Stimulated activated CD4-positive, alpha-beta T cell treated with anti-CD3 and anti-CD28 coated beads, Interleukin-2, amount 100 ng/mL, for 4 hours (primary cell): ENCODE data around the gene SELENOW.
"Not testable (repeated sequence)": the region's sequence is repeated elsewhere in the genome, so short reads cannot be mapped to it uniquely, and the experiment has no call there.

Source experiments
- DNase-seq: peaks from one replicate; pipeline ENCODE4 v3.0.0-alpha.2; 2020; ENCODE audit warnings: low read depth

SELENOW gene

DNA sequence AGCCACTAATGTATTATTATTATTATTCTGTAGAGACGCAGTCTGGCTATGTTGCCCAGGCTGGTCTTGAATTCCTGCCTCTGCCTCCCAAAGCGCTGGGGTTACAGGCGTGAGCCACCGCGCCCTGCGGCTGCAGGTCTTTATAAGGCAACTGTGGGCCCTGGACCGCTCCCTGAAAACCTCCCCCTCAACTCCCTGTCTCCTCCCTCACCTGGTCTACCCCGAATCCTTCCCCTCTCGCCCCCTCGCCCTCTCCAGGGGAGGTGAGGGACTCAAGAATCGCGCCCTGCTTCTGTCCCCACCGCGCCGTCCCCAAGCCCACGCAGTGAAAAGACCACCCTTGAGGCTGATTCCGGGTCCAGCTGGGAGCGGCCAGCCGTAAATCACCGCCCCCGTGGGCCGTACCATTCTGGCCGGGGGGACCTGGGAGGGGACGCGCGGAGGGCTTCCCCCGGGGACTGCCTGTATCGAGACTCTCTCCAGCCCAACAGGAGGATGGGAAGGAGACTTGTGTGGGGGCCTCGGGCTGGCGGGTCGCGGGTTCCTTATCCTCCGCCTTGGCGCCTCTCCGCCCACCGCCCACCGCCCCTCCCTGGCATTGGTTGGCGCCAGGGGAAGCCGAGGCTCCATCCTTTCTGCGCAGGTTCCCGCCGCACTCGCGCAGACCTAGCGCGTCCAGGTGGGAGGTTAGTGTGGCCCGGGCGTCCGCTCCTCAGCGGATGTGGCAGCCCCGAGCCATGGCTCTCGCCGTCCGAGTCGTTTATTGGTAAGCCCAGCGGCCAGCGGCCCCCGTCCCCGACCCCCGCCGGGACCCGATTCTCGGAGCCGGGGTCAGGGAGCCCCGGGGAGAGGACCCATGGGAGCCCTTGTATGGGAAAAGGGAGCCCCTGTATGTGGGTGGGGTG, at the start of gene SELENOW:
Gene SELENOW (plus strand): TSS at position 655 of the 905 bp plus-strand sequence. CDS start 83 bp downstream, at position 738.
- DNase-seq = peak; percentile 55

DNA sequence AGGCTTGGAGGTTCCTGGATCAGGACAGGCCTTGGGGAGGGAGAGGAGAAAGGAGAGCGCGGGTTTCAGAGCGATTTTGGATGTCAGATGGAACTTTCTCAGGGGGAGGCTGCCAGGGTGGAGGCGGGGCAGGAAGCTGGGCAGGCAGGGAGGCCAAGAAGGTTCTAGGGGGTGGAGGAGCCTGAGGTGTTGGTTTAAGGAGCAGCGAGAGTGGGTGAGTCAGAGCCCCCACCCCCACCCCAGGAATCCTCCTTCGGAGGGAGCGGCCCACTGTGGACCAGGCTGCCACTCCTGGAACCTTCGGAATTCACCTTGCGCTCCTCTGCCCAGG, 49.1 kb upstream of the SELENOW start:
- DNase-seq = peak; percentile 10

DNA sequence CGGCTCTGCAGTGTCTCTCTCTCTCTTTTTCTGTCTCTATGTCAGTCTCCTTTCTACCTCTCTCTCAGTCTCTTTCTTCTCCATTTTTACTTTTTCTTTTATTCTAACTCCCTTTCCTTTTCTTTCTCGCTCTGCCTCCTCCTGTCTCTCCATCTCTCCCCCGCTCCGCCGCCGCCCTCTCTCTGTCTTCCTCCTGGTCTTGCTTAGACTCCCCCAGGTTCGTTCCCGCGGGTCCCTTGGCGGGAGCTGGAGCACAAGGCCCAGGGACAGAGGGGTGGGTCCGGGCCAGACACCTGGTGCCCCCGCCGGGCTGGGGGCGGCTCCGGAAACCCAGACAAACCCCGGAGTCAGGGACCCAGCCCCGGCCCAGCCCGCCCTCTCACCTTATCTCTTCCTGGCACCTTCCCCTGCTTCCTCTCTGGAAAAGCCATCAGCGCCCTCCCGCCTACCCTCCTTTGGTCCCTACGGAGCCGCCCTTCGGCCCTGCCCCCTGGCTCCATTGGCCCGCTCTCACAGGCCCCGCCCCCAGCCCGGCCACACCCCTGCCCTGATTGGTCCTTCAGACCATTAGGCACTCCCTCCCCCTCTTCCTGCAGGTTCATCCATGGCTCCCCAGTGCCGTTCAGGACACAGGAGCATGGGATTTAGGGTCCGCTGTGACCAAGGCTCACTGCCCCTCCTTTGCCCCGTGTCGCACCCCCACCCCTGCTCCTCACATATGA, 48.5 kb upstream of the SELENOW start:
- no peak for DNase-seq

DNA sequence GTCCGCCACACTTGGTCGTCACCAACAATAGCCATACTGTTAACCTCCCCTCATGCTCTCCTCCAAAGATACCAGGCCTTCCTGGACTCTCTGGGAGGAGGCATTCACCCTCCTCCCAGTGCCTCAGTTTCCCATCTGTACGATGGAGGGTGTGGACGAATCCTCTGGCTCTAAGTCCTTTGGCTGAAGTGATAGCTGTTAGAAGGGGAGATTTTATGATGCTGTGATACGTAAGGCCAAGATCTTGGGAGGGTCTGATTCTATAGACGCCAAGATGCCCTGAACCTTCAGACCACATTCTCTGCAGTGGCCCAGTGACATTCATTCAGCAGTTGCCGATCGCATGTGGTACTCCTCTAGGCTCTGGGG, 48.0 kb upstream of the SELENOW start:
- no peak for DNase-seq

DNA sequence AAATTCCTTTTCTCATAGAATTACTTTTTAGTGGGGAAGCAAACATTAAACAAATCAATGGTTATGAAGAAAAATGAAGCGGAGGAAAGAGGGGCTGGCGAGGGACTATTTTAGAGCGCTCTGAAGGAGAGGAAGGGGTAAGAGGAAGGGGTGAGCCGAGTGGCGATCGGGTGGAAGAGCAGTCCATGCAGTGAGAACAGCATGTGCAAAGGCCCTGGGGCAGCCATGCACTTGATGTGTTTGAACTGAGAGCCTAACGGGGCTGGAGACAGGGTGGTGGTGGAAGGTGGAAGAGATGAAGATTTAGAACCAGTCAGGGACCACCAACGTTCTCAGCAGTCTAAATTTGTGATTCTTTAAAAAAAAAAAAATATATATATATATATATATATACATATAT, 47.6 kb upstream of the SELENOW start:
- DNase-seq = no peak

DNA sequence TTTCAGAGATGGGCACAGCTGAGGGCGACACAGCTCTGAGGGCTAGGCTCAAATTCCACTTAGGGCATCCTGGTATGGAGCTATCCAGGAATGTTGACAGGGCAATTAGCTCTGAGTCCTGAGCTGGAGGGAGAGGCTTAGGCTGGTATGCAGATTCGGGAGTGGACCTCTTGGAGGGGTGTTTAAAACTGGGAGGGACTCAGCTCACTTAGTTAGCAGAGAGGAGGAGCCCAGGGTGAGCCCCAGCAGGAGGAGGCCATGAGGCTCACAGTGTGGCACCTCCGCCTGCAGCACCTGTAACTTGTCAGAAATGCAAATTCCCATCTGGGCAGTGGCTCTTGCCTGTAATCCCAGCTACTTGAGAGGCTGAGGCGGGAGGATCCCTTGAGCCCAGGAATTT, 43.4 kb upstream of the SELENOW start:
- DNase-seq = no peak

DNA sequence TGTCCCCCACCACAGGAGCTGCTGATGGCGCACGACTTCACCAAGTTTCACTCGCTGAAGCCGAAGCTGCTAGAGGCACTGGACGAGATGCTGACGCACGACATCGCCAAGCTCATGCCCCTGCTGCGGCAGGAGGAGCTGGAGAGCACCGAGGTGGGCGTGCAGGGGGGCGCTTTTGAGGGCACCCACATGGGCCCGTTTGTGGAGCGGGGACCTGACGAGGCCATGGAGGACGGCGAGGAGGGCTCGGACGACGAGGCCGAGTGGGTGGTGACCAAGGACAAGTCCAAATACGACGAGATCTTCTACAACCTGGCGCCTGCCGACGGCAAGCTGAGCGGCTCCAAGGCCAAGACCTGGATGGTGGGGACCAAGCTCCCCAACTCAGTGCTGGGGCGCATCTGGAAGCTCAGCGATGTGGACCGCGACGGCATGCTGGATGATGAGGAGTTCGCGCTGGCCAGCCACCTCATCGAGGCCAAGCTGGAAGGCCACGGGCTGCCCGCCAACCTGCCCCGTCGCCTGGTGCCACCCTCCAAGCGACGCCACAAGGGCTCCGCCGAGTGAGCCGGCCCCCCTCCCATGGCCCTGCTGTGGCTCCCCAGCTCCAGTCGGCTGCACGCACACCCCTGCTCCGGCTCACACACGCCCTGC, 37.5 kb upstream of the SELENOW start:
- no peak for DNase-seq

DNA sequence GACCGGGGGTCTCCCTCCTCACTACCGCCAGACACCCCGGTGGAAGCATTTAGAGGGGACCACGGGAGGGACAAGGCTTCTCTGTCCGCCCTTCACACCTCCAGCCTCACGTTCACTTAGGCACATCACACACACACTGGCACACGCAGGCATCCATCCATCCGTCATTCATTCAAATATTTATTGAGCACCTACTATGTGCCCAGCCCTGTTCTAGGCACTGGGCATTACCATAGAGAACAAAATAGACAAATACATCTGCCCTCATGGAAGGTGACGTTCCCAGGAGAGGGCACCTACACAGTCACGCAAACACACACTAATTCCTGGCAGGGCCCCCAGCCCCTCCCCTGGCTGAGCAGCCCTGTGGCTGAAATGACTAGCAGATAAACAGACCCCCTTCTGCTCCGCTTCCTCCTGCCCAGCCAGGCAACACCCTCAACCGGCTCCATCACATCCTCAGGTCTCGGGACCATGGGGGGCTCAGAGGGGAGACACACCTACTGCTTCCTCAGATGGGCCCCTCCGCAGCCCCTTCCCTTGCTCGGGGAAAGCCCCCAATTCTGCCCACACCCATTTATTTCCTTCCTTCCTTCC, 36.9 kb upstream of the SELENOW start:
- DNase-seq = no peak

DNA sequence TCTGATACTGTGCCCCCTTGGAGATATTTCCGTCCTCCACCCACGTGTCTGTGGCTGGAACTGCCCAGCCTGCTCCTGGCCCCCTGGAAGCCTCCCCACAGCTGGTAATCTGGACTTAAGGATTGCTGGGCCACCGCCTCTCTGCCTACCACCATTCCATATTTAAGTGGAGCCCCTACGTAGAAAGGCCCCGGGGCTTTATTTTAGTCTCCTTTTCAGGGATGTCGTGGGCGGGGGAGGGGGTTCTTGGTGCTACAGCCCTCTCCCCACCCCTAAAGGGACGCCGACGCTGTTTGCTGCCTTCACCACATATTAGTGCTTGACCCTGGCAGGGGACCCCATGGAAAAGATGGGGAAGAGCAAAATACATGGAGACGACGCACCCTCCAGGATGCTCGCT, 35.9 kb upstream of the SELENOW start:
- no peak for DNase-seq

DNA sequence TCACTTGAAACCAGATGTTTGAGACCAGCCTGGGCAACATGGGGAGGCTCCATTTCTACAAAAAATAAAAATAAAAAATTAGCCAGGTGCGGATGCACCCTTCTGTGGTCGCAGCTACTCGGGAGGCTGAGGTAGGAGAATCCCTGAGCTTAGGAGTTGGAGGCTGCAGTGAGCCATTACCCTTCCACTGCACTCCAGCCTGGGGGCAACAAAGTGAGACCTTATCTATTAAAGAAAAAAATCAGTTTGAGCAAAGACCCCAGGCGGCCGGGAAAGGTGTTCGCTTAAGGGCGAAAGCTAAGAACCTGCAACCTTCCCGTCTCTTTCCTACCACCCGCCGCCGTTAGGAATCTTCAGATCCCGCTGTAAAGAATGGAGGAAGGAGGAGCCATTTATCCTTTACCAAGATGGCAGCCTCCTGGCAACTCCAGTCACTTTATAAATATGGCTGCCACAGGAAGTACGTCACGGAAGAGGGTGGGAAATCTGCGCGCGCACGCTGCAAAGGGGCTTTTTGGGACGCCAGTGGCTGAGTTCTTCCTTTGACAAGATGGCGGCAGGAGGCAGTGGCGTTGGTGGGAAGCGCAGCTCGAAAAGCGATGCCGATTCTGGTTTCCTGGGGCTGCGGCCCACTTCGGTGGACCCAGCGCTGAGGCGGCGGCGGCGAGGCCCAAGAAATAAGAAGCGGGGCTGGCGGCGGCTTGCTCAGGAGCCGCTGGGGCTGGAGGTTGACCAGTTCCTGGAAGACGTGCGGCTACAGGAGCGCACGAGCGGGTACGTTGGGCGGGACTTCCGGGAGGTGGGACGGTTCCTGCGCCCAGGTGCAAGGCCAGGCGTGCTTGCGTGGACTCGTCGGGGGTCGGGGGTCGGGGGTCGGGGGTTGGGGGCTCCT, 33.2 kb upstream of the SELENOW start, which contains the start of gene NOP53:
Gene NOP53 (plus strand): TSS at position 537 of the 892 bp plus-strand sequence. CDS start 14 bp downstream, at position 551.
- peak; percentile 93 for DNase-seq

DNA sequence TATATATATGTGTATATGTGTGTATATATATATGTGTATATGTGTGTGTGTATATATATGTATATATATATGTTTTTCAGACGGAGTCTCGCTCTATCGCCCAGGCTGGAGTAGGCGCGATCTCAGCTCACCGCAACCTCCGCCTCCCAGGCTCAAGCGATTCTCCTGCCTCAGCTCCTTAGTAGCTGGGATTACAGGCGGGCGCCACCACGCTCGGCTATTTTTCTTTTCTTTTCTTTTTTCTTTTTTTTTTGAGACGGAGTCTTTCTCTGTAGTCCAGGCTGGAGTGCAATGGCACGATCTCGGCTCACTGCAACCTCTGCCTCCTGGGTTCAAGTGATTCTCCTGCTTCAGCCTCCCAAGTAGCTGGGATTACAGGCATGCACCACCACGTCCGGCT, 32.4 kb upstream of the SELENOW start:
- DNase-seq = not testable (repeated sequence)

DNA sequence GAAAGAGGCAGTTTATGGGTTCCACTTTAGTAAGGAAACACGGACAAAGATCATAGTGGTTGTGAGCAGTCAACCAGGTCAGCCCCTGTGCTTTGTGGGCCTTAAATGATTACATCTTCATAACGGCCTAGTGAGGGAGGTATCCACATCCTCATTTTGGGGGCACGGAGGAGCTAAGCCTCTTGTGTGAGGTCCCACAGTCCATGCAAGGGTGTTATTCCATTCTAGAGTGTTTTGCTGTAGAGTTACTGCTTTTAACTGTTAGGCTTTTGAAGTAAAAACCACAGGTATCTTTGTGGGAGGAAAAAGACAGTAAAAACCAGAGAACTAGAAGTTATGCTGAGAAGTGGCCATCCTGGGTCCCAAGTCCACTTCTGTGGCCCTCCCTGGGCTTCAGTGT, 29.2 kb upstream of the SELENOW start:
- DNase-seq = no peak

DNA sequence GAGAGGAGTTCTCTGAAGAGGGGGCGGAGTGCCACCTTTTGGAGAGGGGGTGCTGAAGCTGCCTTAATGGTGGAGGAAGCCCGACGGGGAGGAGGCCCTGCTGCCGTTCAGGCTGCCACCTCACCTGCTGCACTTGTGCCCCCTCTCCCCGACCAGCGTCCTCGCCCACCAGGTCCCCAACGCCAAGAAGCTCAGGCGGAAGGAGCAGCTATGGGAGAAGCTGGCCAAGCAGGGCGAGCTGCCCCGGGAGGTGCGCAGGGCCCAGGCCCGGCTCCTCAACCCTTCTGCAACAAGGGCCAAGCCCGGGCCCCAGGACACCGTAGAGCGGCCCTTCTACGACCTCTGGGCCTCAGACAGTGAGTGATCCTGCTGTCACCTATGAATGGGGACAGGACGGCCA, 27.8 kb upstream of the SELENOW start:
- DNase-seq = no peak

DNA sequence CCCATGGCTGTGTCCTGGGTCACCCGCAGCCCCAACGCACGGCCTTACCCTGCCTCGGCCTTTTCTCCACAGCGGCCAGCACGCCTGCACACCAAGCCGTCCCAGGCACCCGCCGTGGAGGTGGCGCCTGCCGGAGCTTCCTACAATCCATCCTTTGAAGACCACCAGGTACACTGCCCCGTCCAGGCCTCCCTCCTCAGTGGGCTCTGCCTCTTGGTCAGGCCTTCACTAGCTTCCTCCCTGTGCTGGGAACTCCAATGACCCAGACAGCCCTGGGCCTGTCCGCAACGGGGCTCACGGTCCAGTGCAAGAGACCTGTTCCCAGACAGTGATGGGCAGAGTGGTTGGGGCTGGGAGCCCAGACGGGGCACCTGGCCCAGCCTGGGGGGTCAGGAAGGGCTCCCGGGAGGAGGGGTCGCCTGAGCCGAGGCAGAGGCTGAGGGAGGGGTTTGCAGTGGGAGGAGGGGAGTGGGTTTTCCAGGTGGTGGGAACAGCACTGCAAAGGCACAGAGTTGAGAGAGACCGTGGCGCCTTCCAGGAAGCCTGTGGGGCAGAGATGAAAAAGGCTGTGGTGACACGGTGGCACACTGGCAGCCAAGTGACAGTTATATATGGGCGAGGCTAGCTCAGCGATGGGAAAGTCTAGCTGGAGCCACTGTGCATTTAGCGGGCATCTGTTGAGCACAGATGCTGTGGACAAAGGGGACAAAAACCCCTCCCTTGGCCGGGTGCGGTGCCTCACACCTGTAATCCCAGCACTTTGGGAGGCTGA, 25.9 kb upstream of the SELENOW start:
- no peak for DNase-seq

DNA sequence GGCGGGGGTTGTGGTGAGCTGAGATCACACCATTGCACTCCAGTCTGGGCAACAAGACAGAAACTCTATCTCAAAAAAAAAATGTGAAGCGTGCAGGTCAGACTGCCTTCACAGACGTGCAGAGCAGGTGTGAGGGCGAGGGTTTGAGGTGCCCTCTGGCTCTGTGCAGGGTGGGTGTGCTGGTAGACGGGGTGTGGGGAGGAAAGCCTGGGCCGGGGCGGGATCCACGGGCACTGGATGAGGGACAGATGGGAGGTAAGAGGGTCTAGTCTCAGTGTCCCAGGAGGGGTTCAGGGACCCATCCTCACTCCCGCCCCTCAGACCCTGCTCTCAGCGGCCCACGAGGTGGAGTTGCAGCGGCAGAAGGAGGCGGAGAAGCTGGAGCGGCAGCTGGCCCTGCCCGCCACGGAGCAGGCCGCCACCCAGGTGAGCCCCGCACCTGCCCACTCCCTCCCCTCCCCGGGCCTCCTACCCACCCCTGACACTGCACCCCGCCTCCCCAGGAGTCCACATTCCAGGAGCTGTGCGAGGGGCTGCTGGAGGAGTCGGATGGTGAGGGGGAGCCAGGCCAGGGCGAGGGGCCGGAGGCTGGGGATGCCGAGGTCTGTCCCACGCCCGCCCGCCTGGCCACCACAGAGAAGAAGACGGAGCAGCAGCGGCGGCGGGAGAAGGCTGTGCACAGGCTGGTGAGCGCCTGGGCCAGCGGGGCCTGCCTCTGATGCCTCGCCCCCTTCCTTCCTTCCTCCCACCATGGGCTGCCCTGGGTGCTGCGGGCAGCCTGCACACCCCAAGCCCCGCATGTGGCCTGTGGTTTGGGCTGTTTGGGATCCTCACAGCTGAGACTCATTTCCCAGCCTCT, 24.1 kb upstream of the SELENOW start:
- no peak for DNase-seq

DNA sequence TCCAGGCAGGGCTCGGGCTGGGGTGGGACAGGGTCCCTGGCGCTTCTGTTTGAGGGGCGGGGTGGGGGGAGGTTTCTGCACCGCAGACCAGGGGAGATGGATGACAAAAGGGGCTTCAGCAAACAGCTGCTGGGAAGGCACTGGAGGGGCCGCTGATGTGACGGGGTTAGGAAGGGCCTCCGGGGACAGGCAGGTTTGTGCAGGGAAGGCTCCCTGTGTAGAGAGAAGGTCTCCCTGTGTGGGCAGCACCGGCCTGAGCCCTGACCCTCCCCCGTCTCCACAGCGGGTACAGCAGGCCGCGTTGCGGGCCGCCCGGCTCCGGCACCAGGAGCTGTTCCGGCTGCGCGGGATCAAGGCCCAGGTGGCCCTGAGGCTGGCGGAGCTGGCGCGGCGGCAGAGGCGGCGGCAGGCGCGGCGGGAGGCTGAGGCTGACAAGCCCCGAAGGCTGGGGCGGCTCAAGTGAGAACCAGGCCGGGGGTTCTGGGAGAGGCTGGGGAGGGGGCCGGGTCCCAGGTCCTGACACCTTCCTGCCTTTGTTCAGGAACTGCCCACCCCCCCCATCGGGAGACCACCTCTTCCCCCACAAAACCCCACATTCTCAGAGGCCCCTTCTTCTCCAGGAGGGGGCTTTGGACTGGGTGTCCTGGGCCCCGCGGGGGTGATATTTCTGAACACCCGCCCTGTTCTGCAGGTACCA, 23.3 kb upstream of the SELENOW start:
- no peak for DNase-seq

DNA sequence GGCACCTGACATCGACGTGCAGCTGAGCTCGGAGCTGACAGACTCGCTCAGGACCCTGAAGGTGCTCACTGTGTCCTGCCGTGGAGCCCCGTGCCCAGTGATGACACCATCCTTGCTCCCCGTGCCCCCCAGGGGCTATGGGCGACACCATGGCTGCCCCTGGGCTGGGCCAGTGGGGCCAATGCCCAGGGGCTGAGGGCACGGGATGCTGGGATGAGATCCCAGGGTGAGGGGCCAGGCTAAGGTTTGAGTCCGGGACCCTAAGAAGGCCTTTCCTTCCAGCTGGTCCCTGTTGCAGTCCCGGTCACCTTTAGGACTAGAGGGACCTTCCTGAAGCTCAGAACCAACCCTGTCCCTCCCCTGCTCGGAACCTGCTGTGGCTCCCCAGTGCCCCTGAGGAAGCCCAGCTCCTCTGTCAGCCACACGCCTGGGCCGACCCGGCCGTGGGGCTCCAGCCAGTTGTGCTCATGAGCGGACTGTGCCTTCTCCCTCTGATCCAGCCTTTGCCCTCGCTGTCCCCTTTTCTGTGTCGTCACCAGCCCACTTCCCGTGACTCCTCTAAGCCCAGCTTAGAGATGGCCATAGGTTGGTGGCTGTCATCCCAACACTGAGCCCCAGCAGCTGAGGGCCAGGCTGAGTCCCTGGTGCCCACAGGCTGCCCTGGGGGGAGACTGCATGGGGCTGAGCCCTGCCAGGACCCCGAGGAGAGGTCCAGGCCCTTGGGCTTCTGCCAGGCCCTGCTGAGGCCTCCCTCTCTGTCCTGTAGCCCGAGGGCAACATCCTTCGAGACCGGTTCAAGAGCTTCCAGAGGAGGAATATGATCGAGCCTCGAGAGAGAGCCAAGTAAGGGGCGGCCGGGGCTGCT, 22.5 kb upstream of the SELENOW start:
- DNase-seq = no peak

DNA sequence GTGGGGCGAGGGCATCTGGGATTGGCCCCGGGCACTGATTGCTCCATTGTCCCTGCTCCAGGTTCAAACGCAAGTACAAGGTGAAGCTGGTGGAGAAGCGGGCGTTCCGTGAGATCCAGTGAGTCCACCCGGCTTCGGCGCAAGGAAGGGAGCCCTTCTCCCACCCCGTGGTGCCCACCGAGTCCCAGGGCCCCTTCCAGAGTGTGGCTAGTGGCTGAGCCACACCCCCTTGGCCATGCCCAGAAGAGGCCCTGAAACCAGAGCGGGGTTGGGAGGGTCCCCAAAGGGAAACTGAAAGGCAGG, 21.9 kb upstream of the SELENOW start:
- no peak for DNase-seq
